Stimulated activated CD4-positive, alpha-beta T cell treated with anti-CD3 and anti-CD28 coated beads, Interleukin-1b, Interleukin-23, amount 100 ng/mL, for 1 hour (primary cell): ENCODE data around the gene SOX1.

Experiments used
- DNase-seq, 2 donors: peaks; one replicate each; pipeline ENCODE4 v3.0.0-alpha.2; 2020; ENCODE audit warnings: low read depth in 2 of 2

SOX1 gene

GRCh38 chr13:112072534-112073244, 5.7 kb downstream of the SOX1 start:
- no peak for DNase-seq

GRCh38 chr13:112073245-112074138, 6.5 kb downstream of the SOX1 start:
- no peak for DNase-seq

GRCh38 chr13:112074139-112074865, 7.4 kb downstream of the SOX1 start:
- DNase-seq, result no peak

- DNase-seq, result no peak
These were observed 10.8 kb downstream of the SOX1 start for GRCh38 chr13:112077729-112078128.

- DNase-seq, result no peak
These were observed 11.3 kb downstream of the SOX1 start for GRCh38 chr13:112078216-112078615.

- DNase-seq, result no peak
These were observed 12.1 kb downstream of the SOX1 start for GRCh38 chr13:112078879-112079531.

GRCh38 chr13:112079696-112080095, 12.7 kb downstream of the SOX1 start:
- no peak for DNase-seq

- DNase-seq, result no peak
These were observed 17.0 kb downstream of the SOX1 start for GRCh38 chr13:112083971-112084370.

- no peak for DNase-seq
These were observed 25.5 kb downstream of the SOX1 start for GRCh38 chr13:112092453-112092852.

- no peak for DNase-seq
These were observed 28.4 kb downstream of the SOX1 start for GRCh38 chr13:112095354-112095753.

- no peak for DNase-seq
These were observed 30.0 kb downstream of the SOX1 start for GRCh38 chr13:112096959-112097358.

- DNase-seq, result no peak
These were observed 30.8 kb downstream of the SOX1 start for GRCh38 chr13:112097770-112098169.

GRCh38 chr13:112098699-112099098, 31.8 kb downstream of the SOX1 start:
- no peak for DNase-seq

- no peak for DNase-seq
These were observed 34.5 kb downstream of the SOX1 start for GRCh38 chr13:112101360-112101930.

GRCh38 chr13:112102243-112102642, 35.3 kb downstream of the SOX1 start:
- no peak for DNase-seq

- no peak for DNase-seq
These were observed 36.4 kb downstream of the SOX1 start for GRCh38 chr13:112103260-112103838.

- DNase-seq, result no peak
These were observed 37.3 kb downstream of the SOX1 start for GRCh38 chr13:112103961-112104880.

- no peak for DNase-seq
These were observed 37.9 kb downstream of the SOX1 start for GRCh38 chr13:112104881-112105234.

- no peak for DNase-seq
These were observed 38.3 kb downstream of the SOX1 start for GRCh38 chr13:112105244-112105681.

GRCh38 chr13:112105892-112106291, 38.9 kb downstream of the SOX1 start:
- DNase-seq, result no peak
